ENCODE measurements around the gene USHBP1. TPM values are rescaled to one million over a fixed set of nuclear protein-coding genes. Genes with fewer than 3 reads are reported as not detected.
"Not testable (repeated sequence)": the region's sequence is repeated elsewhere in the genome, so short reads cannot be mapped to it uniquely, and the experiment has no call there.

USHBP1 gene
- total RNA-seq, 1 experiment from 2014 or later, result 12.3 TPM

DNA sequence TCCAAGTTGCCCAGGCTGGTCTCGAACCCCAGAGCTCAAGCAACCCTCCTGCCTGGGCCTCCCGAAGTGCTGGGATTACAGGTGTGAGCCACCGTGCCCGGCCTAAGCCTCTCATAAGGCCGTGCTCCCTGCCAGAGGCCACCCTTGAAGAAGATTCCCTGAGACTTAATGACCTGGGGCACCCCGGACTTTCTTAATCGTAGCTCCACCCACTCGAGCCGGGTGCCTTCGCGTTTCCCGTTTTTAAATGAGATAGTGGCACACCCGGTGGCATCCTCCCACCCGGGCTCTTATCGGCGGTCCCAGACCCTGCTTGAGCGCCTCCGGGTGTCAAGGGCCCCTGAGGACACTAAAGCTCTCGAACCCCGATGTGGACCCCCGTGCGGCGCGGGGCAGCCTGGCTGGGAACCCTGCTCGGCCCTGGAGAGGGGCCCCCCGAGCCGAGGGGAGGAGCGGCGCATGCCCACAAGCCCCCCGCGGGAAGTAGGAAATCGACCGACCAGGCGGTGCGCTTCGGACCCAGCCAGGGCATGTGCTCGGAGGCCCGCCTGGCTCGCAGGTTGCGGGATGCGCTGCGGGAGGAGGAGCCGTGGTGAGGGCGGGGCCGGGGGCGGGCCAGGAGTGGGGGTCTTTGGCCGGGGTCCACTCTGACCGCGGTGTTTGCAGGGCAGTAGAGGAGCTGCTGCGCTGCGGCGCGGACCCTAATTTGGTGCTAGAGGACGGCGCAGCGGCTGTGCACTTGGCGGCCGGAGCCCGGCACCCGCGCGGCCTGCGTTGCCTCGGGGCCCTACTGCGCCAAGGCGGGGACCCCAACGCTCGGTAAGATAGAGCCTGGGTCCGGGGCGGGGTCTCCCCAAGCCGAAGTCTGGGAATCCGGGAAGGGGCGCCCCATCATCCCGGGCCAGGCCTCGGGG lies 17.1 kb upstream of the USHBP1 start, which contains the start of gene ANKLE1:
TSS of gene ANKLE1 (plus strand) at position 511 of the 914 bp plus-strand sequence. CDS start at position 531, 20 bp downstream.
- Mint-ChIP-seq H3K4me1 (peaks cover 3% of the 10 kb centered on the region; the same call in 1 of the 2 replicates), H3K9me3 (no peaks in the 10 kb centered on the region), H3K27ac (no peak within 1 kb of the TSS), H3K27me3 (ENCODE audit: low read depth) (peaks cover 6% of the 10 kb centered on the region), H3K36me3 (peaks cover 22% of the 10 kb centered on the region), H3K4me3 (peak within 1 kb of the TSS; percentile 70)
- ATAC-seq (peak; percentile 35), DNase-seq (ENCODE audit: low spot score) (peak; percentile 68)
- TF ChIP-seq NFYB (CRISPR knock-in tag; conservative IDR thresholded peaks at IDR 0.05; ENCODE audit: low read depth) (0 out of 2 replicates have a peak, but pooled peaks have one; percentile 15), NFATC4 (CRISPR knock-in tag; IDR thresholded peaks at IDR 0.05) (no peak)
- CTCF ChIA-PET, result interaction anchor here (0.6 to 5.3 kb wide), 25 partner anchors 8 to 324 kb away, joined by 3 to 29 read pairs (median 4); partner anchors contain the start of genes BABAM1, MRPL34, OCEL1 and USE1
- POLR2A ChIA-PET, result interaction anchor here (1.0 to 2.7 kb wide), 4 partner anchors 14 to 66 kb away, joined by 4 to 13 read pairs (median 4); partner anchors contain the start of genes BABAM1, OCEL1 and USE1

DNA sequence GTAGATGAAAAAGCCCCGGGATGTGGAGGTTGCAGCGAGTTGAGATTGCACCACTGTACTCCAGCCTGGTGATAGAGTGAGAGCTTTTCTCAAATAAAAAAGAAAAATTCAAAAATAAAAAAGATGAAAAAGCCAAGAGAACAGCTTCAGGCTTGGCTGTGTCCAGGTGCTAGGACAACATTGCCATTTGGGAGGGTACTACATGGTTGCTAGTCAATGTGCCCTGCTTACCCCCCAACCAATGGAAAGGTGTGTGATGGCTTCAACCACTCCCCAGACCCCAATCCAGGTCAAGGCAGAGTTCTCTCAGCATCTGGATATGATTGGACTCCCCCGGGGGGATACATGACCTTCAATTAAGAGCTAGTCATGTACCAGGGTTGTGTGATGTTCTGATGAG lies 14.9 kb upstream of the USHBP1 start:
- Mint-ChIP-seq H3K27me3 (ENCODE audit: low read depth) (peaks cover 6% of the 10 kb centered on the region), H3K36me3 (peaks cover 33% of the 10 kb centered on the region), H3K9me3 (no peaks in the 10 kb centered on the region), H3K27ac (no peak overlapping the region), H3K4me3 (no peak overlapping the region), H3K4me1 (peaks cover 3% of the 10 kb centered on the region; the same call in 1 of the 2 replicates)
- DNase-seq (ENCODE audit: low spot score) (no peak), ATAC-seq (no peak)
- POLR2A ChIA-PET, result no interaction called here
- CTCF ChIA-PET, result interaction anchor here (0.9 to 3.9 kb wide), 3 partner anchors 13 to 26 kb away, joined by 3 to 19 read pairs (median 5); partner anchors contain the start of gene MRPL34
- TF ChIP-seq FOXJ3 (CRISPR knock-in tag; IDR thresholded peaks at IDR 0.05; ENCODE audit: borderline replicate concordance), result no peak
- no peak for TF ChIP-seq NFE2L1 (CRISPR knock-in tag; IDR thresholded peaks at IDR 0.05)
- TF ChIP-seq, protein P1, sequence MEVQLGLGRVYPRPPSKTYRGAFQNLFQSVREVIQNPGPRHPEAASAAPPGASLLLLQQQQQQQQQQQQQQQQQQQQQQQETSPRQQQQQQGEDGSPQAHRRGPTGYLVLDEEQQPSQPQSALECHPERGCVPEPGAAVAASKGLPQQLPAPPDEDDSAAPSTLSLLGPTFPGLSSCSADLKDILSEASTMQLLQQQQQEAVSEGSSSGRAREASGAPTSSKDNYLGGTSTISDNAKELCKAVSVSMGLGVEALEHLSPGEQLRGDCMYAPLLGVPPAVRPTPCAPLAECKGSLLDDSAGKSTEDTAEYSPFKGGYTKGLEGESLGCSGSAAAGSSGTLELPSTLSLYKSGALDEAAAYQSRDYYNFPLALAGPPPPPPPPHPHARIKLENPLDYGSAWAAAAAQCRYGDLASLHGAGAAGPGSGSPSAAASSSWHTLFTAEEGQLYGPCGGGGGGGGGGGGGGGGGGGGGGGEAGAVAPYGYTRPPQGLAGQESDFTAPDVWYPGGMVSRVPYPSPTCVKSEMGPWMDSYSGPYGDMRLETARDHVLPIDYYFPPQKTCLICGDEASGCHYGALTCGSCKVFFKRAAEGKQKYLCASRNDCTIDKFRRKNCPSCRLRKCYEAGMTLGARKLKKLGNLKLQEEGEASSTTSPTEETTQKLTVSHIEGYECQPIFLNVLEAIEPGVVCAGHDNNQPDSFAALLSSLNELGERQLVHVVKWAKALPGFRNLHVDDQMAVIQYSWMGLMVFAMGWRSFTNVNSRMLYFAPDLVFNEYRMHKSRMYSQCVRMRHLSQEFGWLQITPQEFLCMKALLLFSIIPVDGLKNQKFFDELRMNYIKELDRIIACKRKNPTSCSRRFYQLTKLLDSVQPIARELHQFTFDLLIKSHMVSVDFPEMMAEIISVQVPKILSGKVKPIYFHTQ (CRISPR knock-in tag; IDR thresholded peaks at IDR 0.05), result no peak

- H3K4me1 Mint-ChIP-seq, result no peaks in the 10 kb centered on the region
- no peaks in the 10 kb centered on the region for H3K9me3 Mint-ChIP-seq
- no peak for ATAC-seq
- CTCF ChIA-PET, result no interaction called here
- no peak overlapping the region; the same call in 1 of the 2 replicates for H3K27ac Mint-ChIP-seq
- H3K27me3 Mint-ChIP-seq (ENCODE audit: low read depth), result no peaks in the 10 kb centered on the region
- POLR2A ChIA-PET, result no interaction called here
- H3K36me3 Mint-ChIP-seq, result peaks cover 43% of the 10 kb centered on the region
- H3K4me3 Mint-ChIP-seq, result no peak overlapping the region
- no peak for DNase-seq (ENCODE audit: low spot score)
- no peak for TF ChIP-seq SP1 (CRISPR knock-in tag; conservative IDR thresholded peaks at IDR 0.05)
These were observed 11.1 kb upstream of the USHBP1 start for GRCh38 chr19:17275441-17276175.

DNA sequence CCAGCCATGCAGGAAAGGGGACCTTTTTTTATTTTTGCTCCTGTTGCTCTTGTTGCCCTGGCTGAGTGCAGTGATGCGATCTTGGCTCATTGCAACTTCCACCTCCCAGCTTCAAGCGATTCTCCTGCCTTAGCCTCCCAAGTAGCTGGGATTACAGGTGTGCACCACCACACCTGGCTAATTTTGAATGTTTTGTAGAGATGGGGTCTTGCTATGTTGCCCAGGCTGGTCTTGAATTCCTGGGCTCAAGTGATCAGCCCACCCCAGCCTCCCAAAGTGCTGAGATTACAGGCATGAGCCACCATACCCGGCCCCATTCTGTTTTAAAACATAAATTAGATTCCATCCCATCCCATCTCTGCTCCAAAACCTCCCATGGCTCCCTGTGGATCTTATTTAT lies 10.3 kb upstream of the USHBP1 start:
- peaks cover 50% of the 10 kb centered on the region for H3K36me3 Mint-ChIP-seq
- H3K27me3 Mint-ChIP-seq (ENCODE audit: low read depth); ATAC-seq; H3K4me1 Mint-ChIP-seq; POLR2A ChIA-PET; CTCF ChIA-PET; DNase-seq (ENCODE audit: low spot score); H3K4me3 Mint-ChIP-seq; H3K27ac Mint-ChIP-seq; H3K9me3 Mint-ChIP-seq: not testable (repeated sequence)
- TF ChIP-seq ZNF121 (CRISPR knock-in tag; IDR thresholded peaks at IDR 0.05), result peak; percentile 30; the same call in 1 of the 2 replicates

DNA sequence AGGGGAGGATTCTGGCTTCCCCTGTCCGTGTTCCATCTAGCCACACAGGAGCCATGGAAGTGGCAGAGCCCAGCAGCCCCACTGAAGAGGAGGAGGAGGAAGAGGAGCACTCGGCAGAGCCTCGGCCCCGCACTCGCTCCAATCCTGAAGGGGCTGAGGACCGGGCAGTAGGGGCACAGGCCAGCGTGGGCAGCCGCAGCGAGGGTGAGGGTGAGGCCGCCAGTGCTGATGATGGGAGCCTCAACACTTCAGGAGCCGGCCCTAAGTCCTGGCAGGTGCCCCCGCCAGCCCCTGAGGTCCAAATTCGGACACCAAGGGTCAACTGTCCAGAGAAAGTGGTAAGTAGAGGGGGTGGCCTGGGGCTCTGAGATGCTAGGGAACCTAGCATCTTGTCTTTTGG lies 4.2 kb upstream of the USHBP1 start:
- CTCF ChIA-PET, result interaction anchor here (0.7 to 3.0 kb wide), 3 partner anchors 14 to 591 kb away, joined by 3 to 9 read pairs (median 3); partner anchors contain the start of genes ANKLE1 and RPL18A
- no peak for DNase-seq (ENCODE audit: low spot score)
- H3K27ac Mint-ChIP-seq, result no peak overlapping the region
- H3K27me3 Mint-ChIP-seq (ENCODE audit: low read depth), result no peaks in the 10 kb centered on the region
- H3K9me3 Mint-ChIP-seq, result no peaks in the 10 kb centered on the region; the same call in 1 of the 2 replicates
- H3K36me3 Mint-ChIP-seq, result peaks cover 19% of the 10 kb centered on the region
- POLR2A ChIA-PET, result interaction anchor here (0.6 to 2.4 kb wide), 2 partner anchors 12 to 675 kb away, joined by 4 to 13 read pairs; partner anchors contain the start of gene ANKLE1
- H3K4me1 Mint-ChIP-seq, result peaks cover 16% of the 10 kb centered on the region
- no peak for ATAC-seq
- H3K4me3 Mint-ChIP-seq, result peak overlapping the region; percentile 96
- TF ChIP-seq, protein P2, sequence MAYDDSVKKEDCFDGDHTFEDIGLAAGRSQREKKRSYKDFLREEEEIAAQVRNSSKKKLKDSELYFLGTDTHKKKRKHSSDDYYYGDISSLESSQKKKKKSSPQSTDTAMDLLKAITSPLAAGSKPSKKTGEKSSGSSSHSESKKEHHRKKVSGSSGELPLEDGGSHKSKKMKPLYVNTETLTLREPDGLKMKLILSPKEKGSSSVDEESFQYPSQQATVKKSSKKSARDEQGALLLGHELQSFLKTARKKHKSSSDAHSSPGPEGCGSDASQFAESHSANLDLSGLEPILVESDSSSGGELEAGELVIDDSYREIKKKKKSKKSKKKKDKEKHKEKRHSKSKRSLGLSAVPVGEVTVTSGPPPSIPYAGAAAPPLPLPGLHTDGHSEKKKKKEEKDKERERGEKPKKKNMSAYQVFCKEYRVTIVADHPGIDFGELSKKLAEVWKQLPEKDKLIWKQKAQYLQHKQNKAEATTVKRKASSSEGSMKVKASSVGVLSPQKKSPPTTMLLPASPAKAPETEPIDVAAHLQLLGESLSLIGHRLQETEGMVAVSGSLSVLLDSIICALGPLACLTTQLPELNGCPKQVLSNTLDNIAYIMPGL (CRISPR knock-in tag; IDR thresholded peaks at IDR 0.05), result no peak
- TF ChIP-seq SMAD4 (CRISPR knock-in tag; IDR thresholded peaks at IDR 0.05), result no peak
- TF ChIP-seq ZNF512 (CRISPR knock-in tag; IDR thresholded peaks at IDR 0.05; ENCODE audit: borderline replicate concordance), result no peak
- TF ChIP-seq, protein P3, sequence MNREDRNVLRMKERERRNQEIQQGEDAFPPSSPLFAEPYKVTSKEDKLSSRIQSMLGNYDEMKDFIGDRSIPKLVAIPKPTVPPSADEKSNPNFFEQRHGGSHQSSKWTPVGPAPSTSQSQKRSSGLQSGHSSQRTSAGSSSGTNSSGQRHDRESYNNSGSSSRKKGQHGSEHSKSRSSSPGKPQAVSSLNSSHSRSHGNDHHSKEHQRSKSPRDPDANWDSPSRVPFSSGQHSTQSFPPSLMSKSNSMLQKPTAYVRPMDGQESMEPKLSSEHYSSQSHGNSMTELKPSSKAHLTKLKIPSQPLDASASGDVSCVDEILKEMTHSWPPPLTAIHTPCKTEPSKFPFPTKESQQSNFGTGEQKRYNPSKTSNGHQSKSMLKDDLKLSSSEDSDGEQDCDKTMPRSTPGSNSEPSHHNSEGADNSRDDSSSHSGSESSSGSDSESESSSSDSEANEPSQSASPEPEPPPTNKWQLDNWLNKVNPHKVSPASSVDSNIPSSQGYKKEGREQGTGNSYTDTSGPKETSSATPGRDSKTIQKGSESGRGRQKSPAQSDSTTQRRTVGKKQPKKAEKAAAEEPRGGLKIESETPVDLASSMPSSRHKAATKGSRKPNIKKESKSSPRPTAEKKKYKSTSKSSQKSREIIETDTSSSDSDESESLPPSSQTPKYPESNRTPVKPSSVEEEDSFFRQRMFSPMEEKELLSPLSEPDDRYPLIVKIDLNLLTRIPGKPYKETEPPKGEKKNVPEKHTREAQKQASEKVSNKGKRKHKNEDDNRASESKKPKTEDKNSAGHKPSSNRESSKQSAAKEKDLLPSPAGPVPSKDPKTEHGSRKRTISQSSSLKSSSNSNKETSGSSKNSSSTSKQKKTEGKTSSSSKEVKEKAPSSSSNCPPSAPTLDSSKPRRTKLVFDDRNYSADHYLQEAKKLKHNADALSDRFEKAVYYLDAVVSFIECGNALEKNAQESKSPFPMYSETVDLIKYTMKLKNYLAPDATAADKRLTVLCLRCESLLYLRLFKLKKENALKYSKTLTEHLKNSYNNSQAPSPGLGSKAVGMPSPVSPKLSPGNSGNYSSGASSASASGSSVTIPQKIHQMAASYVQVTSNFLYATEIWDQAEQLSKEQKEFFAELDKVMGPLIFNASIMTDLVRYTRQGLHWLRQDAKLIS (CRISPR knock-in tag; IDR thresholded peaks at IDR 0.05; ENCODE audit: borderline replicate concordance), result no peak

Data from WTC11 (cell line).